HCT116 (cell line): ENCODE data around the gene TRERF1. TPM values are rescaled to one million over a fixed set of nuclear protein-coding genes. Genes with fewer than 3 reads are reported as not detected.

ENCODE experiments used
- ATAC-seq: fragments of 200-7000 bp; cut with Tn5 transposase; 2 replicates; pipeline ENCODE4 v1.9.1; 2020; ENCODE audit warnings: mild to moderate bottlenecking, moderate library complexity
- BruUV-seq: library from RNA; stranded (reverse); fragments of 400-500 nt; replicated peaks from 2 replicates; lab custom pipeline; 2021; lab: Mats Ljungman, UMichigan
- CTCF ChIA-PET: fragments of 300-600 bp; sonication (Branson Sonifier 250); formaldehyde crosslinking; loops from one replicate; lab custom pipeline; 2021; ENCODE audit warnings: antibody characterized with exemption; lab: Charles Lee
- POLR2A ChIA-PET: fragments of 300-600, 350-600 bp; sonication (Branson Sonifier 250); formaldehyde crosslinking; loops from one replicate; lab custom pipeline; 2021; ENCODE audit warnings: antibody characterized with exemption; lab: Charles Lee
- RAD21 ChIA-PET, 2 experiments: fragments of 300-600 bp; sonication (Branson Sonifier 250); formaldehyde crosslinking; loops; one replicate each; lab custom pipeline; 2023; ENCODE audit warnings: low total read pairs in 2 of 2; ENCODE audit not compliant: uncharacterized antibody in 2 of 2, unreplicated experiment in 2 of 2, low non-redundant PET in 1 of 2; lab: Charles Lee
- DNase-seq: peaks from one replicate; pipeline ENCODE4 v3.0.0-alpha.2; 2010; ENCODE audit warnings: low read depth, low spot score
- H2AFZ ChIP-seq: fragments of 200-600 bp; shearing (Covaris generic), sonication (generic); 2 replicates; pipeline ENCODE4 v1.6.1; 2017; ENCODE audit warnings: low read depth, mixed run types, mixed read lengths, antibody characterized with exemption, low read length; ENCODE audit not compliant: poor library complexity, severe bottlenecking
- H3K27ac ChIP-seq: 2 replicates; pipeline ENCODE4 v1.5.1; 2012; ENCODE audit warnings: low read depth, low read length
- H3K27me3 ChIP-seq: fragments of 200-600 bp; sonication (generic); 2 replicates; pipeline ENCODE4 v1.6.1; 2016; ENCODE audit warnings: mixed run types, low read length, mixed read lengths; ENCODE audit not compliant: insufficient read depth
- H3K36me3 ChIP-seq, 2 experiments: fragments of 200-500 bp in 1 of 2; fragments of 200-600 bp in 1 of 2; sonication (Bioruptor generic) in 1 of 2; sonication (generic) in 1 of 2; 2 replicates each; pipeline versions ENCODE4 v1.5.1 to v1.6.1; 2014 to 2016; ENCODE audit warnings: low read length in 2 of 2, inconsistent platforms in 1 of 2, mixed read lengths in 1 of 2, mixed run types in 1 of 2; ENCODE audit not compliant: insufficient read depth in 2 of 2, control insufficient read depth in 1 of 2
- H3K4me1 ChIP-seq, 2 experiments: fragments of 200-600 bp in 1 of 2; sonication (generic) in 1 of 2; 2 replicates each; pipeline versions ENCODE4 v1.5.1 to v1.6.1; 2012 to 2017; ENCODE audit warnings: low read length in 2 of 2, inconsistent platforms in 1 of 2, mild to moderate bottlenecking in 1 of 2, mixed read lengths in 1 of 2, mixed run types in 1 of 2, moderate library complexity in 1 of 2; ENCODE audit not compliant: insufficient read depth in 2 of 2, control insufficient read depth in 1 of 2
- H3K4me2 ChIP-seq: fragments of 200-600 bp; sonication (generic); 2 replicates; pipeline ENCODE4 v1.6.1; 2017; ENCODE audit warnings: mixed run types, low read length, mixed read lengths
- H3K4me3 ChIP-seq, 2 experiments: fragments of 200-600 bp in 1 of 2; sonication (generic) in 1 of 2; replicated peaks in 1 of 2; 2 replicates each; pipeline ENCODE4 v1.5.1; 2011 to 2016; ENCODE audit warnings: low read length in 2 of 2, control low read depth in 1 of 2, low read depth in 1 of 2, mild to moderate bottlenecking in 1 of 2, mixed read lengths in 1 of 2, mixed run types in 1 of 2
- H3K79me2 ChIP-seq: fragments of 200-600 bp; sonication (generic); 2 replicates; pipeline ENCODE4 v1.6.1; 2017; ENCODE audit warnings: mild to moderate bottlenecking, mixed run types, low read length, moderate library complexity, mixed read lengths; ENCODE audit not compliant: insufficient read depth
- H3K9ac ChIP-seq: fragments of 200-600 bp; sonication (generic); 2 replicates; pipeline ENCODE4 v1.6.1; 2016; ENCODE audit warnings: low read length, mixed read lengths
- H3K9me2 ChIP-seq: fragments of 200-600 bp; sonication (generic), shearing (Covaris generic); 2 replicates; pipeline ENCODE4 v1.6.1; 2017; ENCODE audit warnings: mixed run types, mild to moderate bottlenecking, moderate library complexity; ENCODE audit not compliant: insufficient read depth
- H3K9me3 ChIP-seq, 2 experiments: fragments of 200-500 bp in 1 of 2; fragments of 200-600 bp in 1 of 2; sonication (Bioruptor generic) in 1 of 2; sonication (generic) in 1 of 2; 2 replicates each; pipeline ENCODE4 v1.6.1; 2014 to 2017; ENCODE audit warnings: low read length in 2 of 2, mixed read lengths in 2 of 2, inconsistent platforms in 1 of 2, low read depth in 1 of 2, mild to moderate bottlenecking in 1 of 2, mixed run types in 1 of 2, moderate library complexity in 1 of 2; ENCODE audit not compliant: control insufficient read depth in 1 of 2, insufficient read depth in 1 of 2
- H4K20me1 ChIP-seq: fragments of 200-600 bp; sonication (generic), shearing (Covaris generic); 2 replicates; pipeline ENCODE4 v1.6.1; 2017; ENCODE audit warnings: mixed run types, mild to moderate bottlenecking, moderate library complexity; ENCODE audit not compliant: insufficient read depth
- CEBPB ChIP-seq: IDR thresholded peaks from 2 replicates; pipeline ENCODE4 v1.6.1; 2012; ENCODE audit warnings: low read depth
- EZH2 ChIP-seq: fragments of 200-600 bp; sonication (generic); IDR thresholded peaks from 2 replicates; pipeline ENCODE4 v1.6.1; 2017; ENCODE audit warnings: antibody characterized with exemption, mixed run types
- EZH2phosphoT487 ChIP-seq: fragments of 200-600 bp; IDR thresholded peaks from 2 replicates; pipeline ENCODE4 v1.6.1; 2018; ENCODE audit warnings: antibody characterized with exemption, borderline replicate concordance
- FOSL1 ChIP-seq: IDR thresholded peaks from 2 replicates; pipeline ENCODE4 v1.6.1; 2012; ENCODE audit warnings: low read depth
- JUND ChIP-seq: IDR thresholded peaks from 2 replicates; pipeline ENCODE4 v1.6.1; 2012
- POLR2A ChIP-seq: IDR thresholded peaks from 2 replicates; pipeline ENCODE4 v1.7.0; 2011; ENCODE audit warnings: borderline replicate concordance; ENCODE audit not compliant: insufficient read depth, insufficient read length; ENCODE audit errors: extremely low read depth
- POLR2AphosphoS5 ChIP-seq: IDR thresholded peaks from 2 replicates; pipeline ENCODE4 v1.6.1; 2011; ENCODE audit warnings: mild to moderate bottlenecking, low read depth, low read length, moderate library complexity
- SP1 ChIP-seq: IDR thresholded peaks from 2 replicates; pipeline ENCODE4 v1.6.1; 2012; ENCODE audit warnings: low read depth
- TCF7L2 ChIP-seq: IDR thresholded peaks from 2 replicates; pipeline ENCODE4 v1.7.0; 2011; ENCODE audit warnings: borderline replicate concordance, inconsistent platforms; ENCODE audit not compliant: insufficient read depth, insufficient read length; ENCODE audit errors: extremely low read depth
- YY1 ChIP-seq: IDR thresholded peaks from 2 replicates; pipeline ENCODE4 v1.6.1; 2011; ENCODE audit warnings: low read length, low read depth, moderate library complexity, mild to moderate bottlenecking; ENCODE audit not compliant: insufficient replicate concordance; ENCODE audit errors: extremely low read depth
- ZFX ChIP-seq: fragments of 450-650 bp; IDR thresholded peaks from 2 replicates; pipeline ENCODE4 v1.6.1; 2017
- ZNF274 ChIP-seq: fragments of 200-500 bp; sonication (Bioruptor generic); IDR thresholded peaks from 2 replicates; pipeline ENCODE4 v1.6.1; 2014; ENCODE audit warnings: mild to moderate bottlenecking, low read depth, low read length, inconsistent platforms
- intact Hi-C: fragments of 100-400 bp; cut with micrococcal nuclease; formaldehyde crosslinking; loops from 2 replicates; pipeline ENCODE4 v1.10.0; 2022
- total RNA-seq: library from RNA; stranded (reverse); gene quantifications from one replicate; pipeline ENCODE4 v1.2.1, GENCODE V29; 2021; ENCODE audit not compliant: unreplicated experiment
- TF ChIP-seq, protein P1 (sequence below), 3 experiments: fragments of 200-600 bp in 1 of 3; sonication (generic) in 1 of 3; IDR thresholded peaks in 2 of 3; conservative IDR thresholded peaks in 1 of 3; 2 replicates each; pipeline ENCODE4 v1.5.1; 2012 to 2017; ENCODE audit warnings: low read depth in 2 of 3, low read length in 2 of 3, antibody characterized with exemption in 1 of 3, borderline replicate concordance in 1 of 3, control low read depth in 1 of 3, mild to moderate bottlenecking in 1 of 3, mixed read lengths in 1 of 3, mixed run types in 1 of 3, moderate library complexity in 1 of 3; ENCODE audit not compliant: insufficient read depth in 1 of 3
- TF ChIP-seq, protein P2 (sequence below): IDR thresholded peaks from 2 replicates; pipeline ENCODE4 v1.6.1; 2011; ENCODE audit warnings: mild to moderate bottlenecking, low read length, moderate library complexity; ENCODE audit not compliant: insufficient replicate concordance; ENCODE audit errors: extremely low read depth
- TF ChIP-seq, protein P3 (sequence below): IDR thresholded peaks from 2 replicates; pipeline ENCODE4 v1.6.1; 2012
- TF ChIP-seq, protein P4 (sequence below): IDR thresholded peaks from 2 replicates; pipeline ENCODE4 v1.6.1; 2012

The TRERF1 gene
- total RNA-seq, 1 experiment from 2014 or later: 12.4 TPM

DNA sequence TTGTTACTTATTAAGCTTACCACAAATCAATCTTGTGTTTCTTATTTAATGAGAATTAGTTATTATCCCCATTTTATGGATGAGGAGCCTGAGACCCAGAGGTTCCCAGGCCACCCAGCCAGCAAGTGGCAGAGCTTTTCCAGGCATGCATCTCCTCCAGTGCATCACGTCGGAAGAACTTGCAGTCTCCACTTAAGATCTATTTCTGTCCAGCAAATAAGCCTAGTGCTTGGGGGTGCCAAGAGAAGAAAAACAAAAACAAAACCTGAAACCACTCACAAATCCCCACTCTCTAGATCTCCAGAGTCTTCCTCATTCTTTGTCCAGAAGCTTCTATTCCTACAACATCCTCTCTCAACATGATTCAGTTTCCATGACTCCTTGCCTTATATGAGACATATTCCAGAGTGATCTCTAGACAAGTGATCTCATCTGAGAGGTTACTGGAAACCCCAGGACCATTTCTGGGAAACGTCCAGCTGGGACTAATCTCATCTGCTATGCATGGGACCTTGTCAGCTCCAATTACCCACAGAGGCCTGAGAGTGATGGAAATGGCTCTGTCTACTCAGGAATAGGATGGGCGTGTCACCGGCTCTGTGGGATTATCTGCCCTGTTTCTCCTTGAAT is 261.1 kb downstream of the TRERF1 start:
- RAD21 ChIA-PET: no interaction called here
- no peak overlapping the region for H3K4me3 ChIP-seq
- POLR2A ChIA-PET: no interaction called here
- H3K9me2 ChIP-seq: no peaks in the 10 kb centered on the region
- TF ChIP-seq, protein P1, sequence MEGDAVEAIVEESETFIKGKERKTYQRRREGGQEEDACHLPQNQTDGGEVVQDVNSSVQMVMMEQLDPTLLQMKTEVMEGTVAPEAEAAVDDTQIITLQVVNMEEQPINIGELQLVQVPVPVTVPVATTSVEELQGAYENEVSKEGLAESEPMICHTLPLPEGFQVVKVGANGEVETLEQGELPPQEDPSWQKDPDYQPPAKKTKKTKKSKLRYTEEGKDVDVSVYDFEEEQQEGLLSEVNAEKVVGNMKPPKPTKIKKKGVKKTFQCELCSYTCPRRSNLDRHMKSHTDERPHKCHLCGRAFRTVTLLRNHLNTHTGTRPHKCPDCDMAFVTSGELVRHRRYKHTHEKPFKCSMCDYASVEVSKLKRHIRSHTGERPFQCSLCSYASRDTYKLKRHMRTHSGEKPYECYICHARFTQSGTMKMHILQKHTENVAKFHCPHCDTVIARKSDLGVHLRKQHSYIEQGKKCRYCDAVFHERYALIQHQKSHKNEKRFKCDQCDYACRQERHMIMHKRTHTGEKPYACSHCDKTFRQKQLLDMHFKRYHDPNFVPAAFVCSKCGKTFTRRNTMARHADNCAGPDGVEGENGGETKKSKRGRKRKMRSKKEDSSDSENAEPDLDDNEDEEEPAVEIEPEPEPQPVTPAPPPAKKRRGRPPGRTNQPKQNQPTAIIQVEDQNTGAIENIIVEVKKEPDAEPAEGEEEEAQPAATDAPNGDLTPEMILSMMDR (IDR thresholded peaks at IDR 0.05 in 2 of 3, conservative IDR thresholded peaks at IDR 0.05 in 1 of 3; ENCODE audit: borderline replicate concordance in 1 of 3, insufficient read depth in 1 of 3, low read depth in 2 of 3, low read length in 2 of 3): no peak
- TF ChIP-seq FOSL1: no peak
- TF ChIP-seq SP1: no peak
- no peak for TF ChIP-seq POLR2A
- TF ChIP-seq ZFX: no peak
- no peak for TF ChIP-seq EZH2phosphoT487
- no peak for TF ChIP-seq ZNF274
- TF ChIP-seq TCF7L2: no peak
- TF ChIP-seq JUND: no peak
- TF ChIP-seq EZH2: no peak
- TF ChIP-seq YY1: no peak
- TF ChIP-seq CEBPB: no peak
- TF ChIP-seq, protein P2, sequence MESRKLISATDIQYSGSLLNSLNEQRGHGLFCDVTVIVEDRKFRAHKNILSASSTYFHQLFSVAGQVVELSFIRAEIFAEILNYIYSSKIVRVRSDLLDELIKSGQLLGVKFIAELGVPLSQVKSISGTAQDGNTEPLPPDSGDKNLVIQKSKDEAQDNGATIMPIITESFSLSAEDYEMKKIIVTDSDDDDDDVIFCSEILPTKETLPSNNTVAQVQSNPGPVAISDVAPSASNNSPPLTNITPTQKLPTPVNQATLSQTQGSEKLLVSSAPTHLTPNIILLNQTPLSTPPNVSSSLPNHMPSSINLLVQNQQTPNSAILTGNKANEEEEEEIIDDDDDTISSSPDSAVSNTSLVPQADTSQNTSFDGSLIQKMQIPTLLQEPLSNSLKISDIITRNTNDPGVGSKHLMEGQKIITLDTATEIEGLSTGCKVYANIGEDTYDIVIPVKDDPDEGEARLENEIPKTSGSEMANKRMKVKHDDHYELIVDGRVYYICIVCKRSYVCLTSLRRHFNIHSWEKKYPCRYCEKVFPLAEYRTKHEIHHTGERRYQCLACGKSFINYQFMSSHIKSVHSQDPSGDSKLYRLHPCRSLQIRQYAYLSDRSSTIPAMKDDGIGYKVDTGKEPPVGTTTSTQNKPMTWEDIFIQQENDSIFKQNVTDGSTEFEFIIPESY: no peak
- TF ChIP-seq, protein P3, sequence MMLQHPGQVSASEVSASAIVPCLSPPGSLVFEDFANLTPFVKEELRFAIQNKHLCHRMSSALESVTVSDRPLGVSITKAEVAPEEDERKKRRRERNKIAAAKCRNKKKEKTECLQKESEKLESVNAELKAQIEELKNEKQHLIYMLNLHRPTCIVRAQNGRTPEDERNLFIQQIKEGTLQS: no peak
- TF ChIP-seq, protein P4, sequence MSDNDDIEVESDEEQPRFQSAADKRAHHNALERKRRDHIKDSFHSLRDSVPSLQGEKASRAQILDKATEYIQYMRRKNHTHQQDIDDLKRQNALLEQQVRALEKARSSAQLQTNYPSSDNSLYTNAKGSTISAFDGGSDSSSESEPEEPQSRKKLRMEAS: no peak
- TF ChIP-seq POLR2AphosphoS5: no peak
- H3K9ac ChIP-seq: no peak overlapping the region
- no peaks in the 10 kb centered on the region for H3K36me3 ChIP-seq
- intact Hi-C loops: no loop called here
- H3K27ac ChIP-seq: no peak overlapping the region
- H3K79me2 ChIP-seq: no peaks in the 10 kb centered on the region
- ATAC-seq (no peak), DNase-seq (no peak)
- no peaks in the 10 kb centered on the region for H4K20me1 ChIP-seq
- CTCF ChIA-PET: no interaction called here
- no peaks in the 10 kb centered on the region for H3K27me3 ChIP-seq
- no peaks in the 10 kb centered on the region for H3K9me3 ChIP-seq
- H2AFZ ChIP-seq: no peak overlapping the region
- no TSS peak for BruUV-seq
- peaks cover 11 to 14% of the 10 kb centered on the region in 2 experiments; a peak in 3 of 4 replicates for H3K4me1 ChIP-seq
- H3K4me2 ChIP-seq: no peak overlapping the region
